ENCODE measurements around the gene BHLHE23.
"Not testable (repeated sequence)": the region's sequence is repeated elsewhere in the genome, so short reads cannot be mapped to it uniquely, and the experiment has no call there.

The BHLHE23 gene

DNA sequence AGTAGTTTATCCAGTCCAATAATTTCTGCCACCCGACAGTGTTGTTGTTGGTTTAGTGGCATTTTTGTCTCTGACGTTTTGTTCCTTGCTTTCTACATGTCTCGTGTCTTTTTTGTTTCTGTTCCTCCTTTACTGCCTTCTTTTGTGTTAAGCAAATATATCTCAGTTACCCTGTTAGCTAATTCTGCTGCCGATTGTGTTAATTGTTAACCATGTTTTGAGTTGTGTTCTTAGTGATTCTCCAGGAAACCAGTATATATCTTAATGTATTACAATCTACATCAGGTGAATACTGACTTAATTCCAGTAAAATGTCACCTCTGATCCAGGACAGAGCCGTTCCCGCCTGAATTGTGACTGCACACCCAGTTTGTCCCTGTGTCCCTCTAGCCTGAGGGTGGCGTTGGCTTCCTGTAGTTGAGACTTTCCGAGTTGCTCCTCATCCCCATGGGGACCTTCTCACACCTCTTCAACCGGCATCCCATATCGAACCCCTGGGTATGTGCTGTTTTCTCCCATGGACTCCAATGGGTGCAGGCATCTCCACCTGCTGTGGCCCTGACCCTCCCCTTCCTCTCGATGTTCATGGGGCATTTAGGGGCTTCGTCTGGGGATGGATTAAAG lies 35.8 kb upstream of the BHLHE23 start:
- no peak for DNase-seq

DNA sequence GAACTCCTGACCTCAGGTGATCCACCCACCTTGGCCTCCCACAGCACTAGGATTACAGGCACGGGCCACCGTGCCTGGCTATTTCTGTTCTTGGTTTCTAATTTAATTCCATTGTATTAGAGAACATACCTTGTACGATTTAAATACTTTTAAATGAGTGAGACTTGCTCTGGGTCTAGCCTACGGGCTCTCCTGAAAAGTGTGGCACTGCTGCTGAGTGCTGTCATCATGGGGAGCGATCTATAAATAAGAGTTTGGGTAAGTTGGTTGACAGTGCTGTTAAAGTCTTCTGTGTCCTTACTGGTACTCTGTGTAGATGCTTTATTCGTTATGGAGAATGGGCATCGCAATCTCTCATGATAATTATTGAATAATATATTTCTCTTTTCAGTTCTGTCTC lies 35.0 kb upstream of the BHLHE23 start:
- DNase-seq: no peak

DNA sequence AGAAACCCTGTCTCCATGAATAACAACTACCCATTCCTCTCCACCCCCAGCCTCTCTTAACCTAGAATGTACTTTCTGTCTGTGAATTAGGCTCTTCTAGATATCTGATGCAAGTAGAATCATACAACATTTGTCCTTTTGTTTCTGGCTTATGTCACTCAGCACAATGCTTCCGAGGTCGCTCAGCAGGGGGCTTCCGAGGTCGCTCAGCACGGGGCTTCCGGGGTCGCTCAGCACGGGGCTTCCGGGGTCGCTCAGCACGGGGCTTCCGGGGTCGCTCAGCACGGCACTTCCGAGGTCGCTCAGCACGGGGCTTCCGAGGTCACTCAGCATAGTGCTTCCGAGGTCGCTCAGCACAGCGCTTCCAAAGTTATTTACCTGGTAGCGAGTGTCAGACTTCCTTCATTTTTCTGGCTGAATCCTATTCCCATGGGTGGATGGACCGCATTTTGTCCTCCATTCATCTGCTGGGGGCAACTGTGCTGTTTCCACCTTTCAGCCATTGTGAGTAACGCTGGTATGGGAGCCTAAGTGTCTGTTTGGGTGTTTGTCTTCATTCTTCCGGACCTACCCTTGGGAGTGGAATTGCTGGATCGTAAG lies 31.0 kb upstream of the BHLHE23 start:
- DNase-seq: no peak

DNA sequence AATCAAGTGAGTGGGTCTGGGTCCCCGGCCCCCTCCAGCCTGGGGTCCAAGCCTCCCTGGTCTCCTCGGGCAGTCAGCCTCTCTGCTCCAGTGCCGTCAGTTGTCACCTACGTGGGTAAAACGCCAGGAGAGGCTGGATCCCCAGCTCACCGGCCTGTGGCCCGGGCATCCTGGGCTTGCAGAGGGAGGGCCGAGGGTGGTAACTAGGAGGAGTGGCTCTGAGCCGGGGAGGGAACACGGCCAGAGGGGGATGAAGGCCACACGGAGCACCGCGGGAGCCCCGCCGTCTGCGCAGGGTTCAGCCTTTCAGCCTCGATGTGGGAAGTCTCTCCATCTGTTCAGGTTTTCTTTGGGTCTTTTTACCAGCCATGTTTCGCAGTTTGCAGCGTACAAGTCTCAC lies 29.5 kb upstream of the BHLHE23 start:
- DNase-seq: no peak

DNA sequence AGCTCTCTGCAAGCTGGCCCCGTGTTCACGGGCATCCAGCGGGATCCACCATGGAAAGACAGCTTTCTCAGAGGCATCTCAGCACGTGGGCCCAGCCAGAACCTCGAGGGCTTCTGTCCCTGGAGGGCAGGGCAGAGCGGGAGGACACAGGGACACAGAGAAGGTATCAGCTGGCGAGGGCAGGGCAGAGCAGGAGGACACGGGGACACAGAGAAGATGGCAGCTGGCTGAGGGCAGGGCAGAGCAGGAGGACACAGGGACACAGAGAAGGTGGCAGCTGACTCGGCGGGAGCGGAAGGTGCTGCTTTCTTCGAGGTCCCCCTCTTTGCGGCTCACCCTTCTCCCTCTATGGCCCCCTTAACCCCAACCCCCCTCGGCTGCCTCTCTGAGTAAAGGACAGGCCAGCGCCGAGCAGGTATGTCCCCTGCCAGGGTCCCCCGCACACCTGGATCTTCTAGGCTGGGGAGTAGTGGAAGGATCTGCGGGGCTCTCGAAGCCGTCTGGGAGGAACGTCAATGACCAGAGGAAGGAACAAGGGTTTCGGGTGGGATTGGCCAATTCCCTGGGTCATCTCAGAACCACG lies 28.9 kb upstream of the BHLHE23 start:
- no peak for DNase-seq

DNA sequence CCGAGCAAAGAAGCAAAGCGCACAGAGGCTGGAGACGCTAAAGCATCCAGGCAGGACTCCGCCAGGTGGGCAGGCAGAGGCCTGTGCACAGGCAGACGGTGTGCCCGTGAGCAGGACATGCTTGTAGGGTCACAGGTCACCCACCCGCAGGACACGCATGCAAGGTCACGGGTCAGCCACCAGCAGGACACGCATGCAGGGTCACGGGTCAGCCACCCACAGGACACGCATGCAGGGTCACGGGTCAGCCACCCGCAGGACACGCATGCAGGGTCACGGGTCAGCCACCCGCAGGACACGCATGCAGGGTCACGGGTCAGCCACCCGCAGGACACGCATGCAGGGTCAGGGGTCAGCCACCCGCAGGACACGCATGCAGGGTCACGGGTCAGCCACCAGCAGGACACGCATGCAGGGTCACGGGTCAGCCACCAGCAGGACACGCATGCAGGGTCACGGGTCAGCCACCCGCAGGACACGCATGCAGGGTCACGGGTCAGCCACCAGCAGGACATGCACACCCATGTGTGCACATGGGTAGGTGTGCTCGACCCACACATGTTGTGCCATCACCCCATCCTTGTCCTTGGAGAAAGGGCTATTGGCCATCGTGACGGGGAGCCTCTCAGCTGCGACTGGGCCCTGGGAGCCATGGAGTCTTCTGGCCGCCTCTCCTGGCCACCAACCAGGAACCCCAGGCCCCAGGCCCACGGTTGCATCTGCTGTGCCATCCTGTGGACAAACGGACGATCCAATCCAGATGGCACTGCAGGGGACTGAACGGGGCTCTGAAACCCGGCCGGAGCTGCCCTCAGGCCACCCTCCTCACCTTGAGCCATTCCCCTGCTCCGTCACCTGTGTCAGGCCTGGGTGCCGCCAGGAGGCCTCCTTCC lies 28.2 kb upstream of the BHLHE23 start:
- DNase-seq: not testable (repeated sequence)

DNA sequence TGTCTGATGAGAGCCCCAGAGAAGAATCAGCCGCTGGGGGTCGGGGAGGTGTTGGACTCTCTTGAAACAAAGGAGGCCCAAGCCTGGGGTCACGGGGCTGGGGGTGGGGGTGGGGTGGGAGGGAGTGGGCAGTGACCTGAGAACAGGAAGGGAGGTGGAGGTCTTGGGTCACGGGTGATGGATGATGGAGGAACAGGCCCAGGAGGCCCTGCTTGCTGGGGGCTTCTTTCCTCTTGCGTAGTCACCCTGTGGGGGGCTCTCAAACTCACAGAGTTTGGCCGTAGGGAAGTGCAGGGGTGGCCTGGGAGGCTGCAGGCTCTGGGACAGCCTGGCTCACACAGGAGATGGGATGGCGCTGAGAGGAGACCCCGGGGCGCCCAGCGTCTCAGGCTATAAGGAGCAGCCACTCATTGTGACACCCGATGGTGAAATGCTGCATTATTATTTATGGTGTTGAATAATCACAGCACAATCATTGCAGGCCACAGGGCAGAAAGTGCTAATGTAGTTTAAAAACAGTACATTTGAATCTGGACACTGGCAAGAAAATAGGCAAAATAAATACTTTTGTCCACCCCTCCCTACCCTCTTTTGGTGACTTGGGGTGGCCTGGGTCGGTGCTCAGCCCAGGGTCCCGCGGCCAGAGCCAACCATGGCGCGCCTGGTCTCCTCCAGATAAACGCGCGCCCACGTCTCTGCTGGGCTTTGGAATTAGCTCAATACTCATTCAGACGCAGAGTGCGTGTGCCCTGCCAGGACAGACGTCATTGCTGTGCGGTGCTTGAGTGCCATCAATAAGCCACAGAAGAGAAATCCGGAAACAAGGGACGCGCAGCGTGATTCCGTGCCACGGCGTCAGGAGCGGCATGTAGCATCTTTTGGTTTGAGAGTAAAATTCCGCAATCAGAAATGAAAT lies 27.3 kb upstream of the BHLHE23 start:
- no peak for DNase-seq

DNA sequence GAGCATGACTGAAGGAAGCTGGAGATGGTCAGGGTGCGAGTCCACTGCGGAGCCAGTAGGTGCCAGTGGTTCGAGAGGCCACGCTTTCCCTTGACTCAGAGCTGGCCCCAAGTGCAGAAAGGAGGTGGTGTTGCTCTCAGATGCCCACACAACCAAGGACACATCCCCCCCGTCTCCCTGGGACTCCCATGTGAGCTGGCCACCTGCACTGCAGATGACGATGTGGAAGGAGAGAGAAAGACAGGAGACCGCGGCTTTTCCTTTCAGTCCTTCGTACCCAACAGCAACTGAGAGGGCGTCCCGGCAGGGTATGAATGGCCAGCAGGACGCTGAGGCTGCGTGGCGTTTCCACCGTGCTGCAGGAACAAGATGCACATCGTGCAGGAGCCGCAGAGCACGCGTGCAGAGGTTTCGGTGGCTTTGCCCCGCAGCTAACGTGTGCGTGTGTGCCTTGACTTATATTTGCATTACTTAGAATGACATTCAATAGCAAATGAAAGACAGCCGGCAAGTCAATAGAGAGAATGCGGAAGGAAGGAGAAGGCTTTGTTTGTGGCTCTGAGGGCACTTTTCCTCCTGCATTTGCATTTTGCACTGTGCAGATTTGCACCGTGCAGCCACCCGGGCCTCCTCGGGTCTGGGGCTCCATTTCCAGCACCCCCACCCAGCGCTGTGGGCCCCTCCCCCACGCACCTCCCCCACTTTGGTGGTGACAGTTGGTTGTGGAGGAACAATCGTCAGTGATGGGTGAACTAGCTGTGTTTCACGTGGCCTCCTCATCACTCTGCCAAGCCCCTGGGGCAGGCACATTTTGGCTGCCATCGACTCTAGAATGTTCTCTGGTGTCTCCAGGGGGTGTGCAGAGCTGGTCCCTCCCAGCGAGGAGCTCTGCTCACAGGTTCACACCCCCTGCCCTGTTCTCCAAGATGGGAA lies 26.4 kb upstream of the BHLHE23 start:
- DNase-seq: no peak

DNA sequence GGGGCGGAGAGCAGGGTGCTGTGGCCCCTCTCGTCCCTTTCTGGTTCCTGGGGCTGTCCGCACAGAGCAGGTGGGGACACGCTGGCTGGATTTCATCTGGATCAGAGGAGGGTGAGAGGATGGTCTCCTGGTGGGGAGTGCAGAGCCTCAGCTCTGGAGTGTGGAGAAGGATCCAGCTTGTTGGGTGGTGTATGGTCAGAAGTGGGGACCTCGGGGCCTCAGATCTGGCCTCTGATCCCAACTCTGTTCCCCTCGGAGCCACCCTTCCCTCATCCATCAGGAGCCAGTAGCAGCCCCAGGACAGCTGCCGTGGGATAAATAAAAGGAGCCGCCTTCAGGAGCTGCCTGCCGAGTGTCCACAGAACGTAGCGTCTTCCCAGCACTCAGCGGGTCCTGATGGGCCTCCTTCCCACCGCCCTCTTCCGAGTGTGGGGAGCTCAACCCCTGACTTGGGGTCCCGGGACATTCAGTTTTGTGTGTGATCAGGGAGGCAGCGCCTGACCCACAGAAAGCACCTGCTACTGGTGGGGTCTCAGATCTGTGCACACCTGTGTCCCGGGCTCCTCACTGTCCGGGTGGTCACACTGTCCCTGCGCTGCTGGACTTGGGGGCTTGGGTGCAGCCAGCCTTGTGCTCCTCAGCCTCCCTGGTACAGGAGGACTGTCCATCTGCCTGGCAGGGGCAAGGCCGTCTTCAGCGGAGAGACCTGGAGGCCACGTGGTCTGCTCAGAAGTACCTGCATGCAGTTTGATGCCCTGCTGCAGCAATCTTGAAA lies 25.4 kb upstream of the BHLHE23 start:
- DNase-seq: no peak

DNA sequence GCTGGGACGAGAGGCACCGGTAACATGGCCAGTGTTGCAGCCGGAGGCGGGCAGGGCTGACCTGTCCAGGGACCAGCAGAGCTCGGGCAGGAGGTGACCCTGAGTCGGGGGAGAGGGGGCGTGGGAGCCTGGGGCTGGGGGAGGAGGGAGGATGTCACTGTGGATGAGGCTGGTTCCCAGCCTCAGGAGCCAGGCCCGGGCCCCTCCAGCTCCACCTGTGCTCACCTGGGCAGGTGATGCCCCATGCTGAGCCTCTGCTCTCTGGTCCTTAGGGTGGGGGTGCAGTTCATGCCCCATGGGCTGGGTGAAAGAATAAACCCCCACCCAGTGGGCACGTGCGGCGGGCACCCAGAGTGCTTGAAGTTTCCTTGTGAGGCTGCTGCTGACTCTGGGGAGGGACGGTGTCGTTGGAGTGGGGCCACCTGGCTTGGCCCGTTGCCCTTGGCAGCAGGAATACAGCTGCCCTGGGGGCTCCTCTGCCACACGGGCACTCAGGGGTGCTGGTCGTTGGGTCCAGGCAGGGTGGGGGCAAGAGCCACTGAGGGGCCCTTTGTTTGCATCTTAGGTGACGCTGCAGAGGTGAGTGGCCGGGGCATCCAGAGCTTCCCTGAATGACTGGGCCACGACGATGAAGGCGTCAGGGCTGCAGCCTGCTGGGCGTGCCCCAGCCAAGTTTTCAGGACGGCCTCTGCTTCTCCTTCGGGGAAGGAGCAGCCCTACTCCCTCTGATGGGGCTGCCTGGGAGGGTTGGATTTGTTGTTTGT lies 24.7 kb upstream of the BHLHE23 start:
- no peak for DNase-seq

DNA sequence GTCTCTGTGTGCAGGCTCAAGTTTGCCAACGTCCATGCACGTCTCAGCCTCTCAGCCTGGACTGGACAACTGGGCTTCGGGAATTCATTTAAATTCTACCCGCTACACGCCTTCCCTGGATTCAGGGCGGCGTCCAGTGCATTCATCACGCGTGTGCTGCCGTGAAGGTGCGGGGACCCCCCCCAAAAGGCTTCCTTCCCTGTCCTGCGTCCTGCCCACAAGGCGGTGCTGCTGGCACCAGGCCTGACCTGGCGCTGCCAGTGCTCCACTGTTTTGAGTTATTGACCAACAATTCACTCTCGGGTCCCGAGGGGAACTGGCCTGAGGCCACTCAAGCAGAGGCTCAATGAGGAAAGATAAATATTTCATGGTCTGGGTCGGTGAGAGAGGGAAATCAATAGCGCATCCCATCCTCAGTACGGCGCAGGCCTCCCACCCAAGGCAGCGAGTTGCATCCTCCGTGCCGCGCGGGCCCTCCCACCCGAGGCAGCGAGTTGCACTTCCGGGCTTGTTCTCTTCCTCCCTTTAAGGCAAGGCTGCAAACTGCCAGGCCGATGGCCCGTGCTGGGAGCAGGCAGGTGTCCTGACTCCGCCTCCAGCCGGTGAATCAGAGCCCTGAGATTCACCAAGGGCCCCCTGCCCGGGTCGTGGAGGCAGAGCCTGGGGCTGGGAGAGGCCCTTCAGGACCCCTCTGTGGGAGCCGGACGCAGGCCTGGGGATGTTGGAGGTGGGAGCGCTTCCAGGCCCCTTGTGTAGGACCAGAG lies 22.8 kb upstream of the BHLHE23 start:
- DNase-seq: no peak

DNA sequence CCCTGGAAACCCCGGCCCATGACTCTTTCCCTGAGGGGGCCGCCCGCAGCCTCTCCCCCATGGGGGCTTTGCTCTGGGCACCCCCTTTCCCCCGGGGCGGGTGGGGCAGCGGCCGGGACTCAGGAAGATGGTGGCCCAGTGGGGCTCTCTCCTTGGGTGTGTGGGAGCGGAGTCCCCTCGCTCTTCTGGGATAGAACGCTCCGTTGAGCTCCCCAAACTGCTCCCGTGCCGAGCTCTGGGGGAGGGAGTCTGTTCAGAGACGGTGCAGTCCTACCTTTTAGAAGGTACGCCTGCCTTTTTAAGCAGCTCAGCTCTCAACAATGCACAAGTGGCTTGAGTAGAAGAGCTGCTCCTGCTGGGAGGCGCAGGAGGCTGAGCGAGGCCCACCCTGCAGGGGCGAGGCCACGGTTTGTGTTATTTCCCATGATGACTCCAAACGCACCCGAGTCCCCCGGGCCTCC lies 21.7 kb upstream of the BHLHE23 start:
- no peak for DNase-seq

DNA sequence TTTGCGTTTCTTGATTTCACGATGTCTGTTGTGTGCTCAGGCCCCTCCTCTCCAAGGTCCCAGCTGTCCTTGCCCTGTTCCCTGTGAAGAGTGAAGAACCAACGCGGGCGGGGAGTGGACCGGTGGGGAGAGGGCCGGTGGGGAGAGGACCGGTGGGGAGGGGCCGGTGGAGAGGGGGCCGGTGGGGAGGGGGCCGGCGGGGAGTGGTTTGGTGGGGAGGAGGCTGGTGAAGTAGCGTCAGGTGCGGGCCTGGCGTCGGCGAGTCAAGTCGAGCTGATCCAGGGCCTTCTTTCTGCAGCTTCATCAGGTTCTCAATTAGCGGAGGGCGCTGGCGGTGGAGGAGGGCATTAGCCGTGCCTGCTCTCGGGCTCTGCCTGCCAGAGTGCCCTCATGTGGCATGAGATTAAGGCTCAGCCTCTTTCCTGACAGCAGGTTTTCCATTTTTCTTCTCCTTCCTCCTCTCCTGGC lies 21.2 kb upstream of the BHLHE23 start:
- no peak for DNase-seq

DNA sequence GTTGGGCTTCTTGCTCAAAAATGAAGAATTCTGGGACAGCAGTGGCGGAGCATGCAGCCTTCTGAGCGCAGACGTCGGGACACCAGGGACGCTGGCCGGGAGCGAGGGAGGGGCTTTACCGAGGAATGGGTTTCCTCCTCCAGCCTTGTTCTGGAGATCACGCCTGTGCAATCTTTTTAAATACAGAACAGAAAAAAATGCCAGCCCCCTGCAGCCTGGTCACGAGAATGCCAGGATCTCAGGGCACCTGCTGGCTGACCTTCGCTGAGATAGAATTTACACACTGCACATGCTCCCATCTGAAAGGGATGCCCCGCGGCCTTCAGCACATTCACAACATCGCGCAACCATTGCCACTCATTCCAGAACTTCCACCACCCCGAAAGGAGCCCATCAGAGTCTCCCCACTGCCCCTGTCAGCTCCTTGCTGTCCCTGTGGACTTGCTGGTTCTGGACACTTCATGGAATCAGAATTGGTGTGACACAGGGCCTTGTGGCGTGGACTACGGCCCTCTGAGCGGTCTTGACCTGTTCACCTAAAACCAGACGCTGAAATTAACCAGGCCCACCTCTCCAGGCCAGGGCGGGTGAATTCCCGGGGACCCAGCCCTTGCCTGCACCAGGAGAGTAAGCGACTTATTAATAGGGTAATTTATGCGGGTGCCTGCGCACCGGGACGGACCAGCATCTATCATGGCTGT lies 20.6 kb upstream of the BHLHE23 start:
- no peak for DNase-seq

DNA sequence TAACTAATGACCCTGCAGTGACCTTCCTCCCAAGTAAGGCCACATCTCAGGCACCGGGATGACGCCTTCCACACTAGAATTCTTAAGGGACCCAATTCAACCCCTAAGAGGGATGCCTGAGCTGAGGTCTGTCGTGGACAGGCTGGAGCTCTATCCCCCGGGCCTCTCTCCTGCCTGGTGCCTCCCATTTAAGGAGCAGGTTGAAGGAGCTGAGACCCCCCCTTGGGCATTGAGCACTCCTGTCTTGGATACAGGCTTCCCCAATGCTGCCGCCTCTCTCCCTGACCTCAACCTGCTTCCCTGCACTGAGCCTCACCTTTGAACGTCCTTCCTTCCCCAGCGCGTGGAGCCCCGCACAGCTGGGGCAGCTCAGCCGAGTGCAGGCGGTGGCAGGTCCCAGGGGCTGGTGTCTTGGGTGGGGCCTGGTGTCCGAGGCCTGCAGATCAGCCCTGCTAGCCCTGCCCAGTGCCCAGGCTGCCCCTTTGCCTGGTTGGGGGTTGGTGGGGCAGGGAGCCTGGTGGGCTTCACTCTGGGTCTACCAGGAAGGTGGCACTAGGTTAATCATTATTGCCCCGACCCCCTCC lies 19.9 kb upstream of the BHLHE23 start:
- no peak for DNase-seq

DNA sequence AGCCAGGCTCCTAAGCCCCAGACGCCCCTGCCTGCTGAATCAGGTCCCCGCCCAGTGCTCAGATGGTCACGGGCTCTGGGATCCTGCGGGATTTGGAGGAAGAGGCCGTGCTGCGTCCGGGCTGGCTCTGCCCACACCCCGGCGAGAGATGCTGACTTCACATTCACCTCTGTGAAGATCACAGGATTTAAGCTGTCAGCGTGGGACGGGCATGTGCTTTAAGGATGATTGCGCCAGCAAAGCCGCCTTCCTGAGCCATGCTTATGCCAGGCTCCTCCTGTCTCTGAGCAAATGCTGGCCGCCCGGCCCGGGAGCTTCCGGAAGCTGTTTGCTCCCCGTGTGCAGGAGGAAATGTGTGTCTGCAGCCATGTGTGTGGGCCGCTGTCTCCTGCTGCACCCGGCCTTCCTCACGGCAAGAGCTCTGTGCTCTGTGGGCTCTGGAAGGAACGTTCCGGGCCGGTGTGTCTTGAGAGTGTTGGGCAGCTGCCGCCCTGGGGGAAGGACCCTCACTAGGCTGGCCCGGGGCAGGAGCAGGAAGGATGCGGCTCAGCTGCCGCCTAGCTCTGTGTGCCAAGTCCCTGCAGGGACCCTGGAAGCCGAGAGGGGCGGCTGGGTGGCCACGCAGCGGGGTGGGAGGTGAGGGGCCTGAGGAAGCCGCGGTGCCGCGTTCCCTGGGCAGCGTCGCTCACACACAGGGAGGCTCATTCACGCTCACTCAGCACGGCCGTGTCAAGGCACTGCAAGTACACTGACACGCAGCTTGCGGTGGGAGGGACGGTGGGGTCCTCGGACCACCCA lies 19.0 kb upstream of the BHLHE23 start:
- DNase-seq: no peak
